ENCODE measurements around the gene UNC50.

DNA sequence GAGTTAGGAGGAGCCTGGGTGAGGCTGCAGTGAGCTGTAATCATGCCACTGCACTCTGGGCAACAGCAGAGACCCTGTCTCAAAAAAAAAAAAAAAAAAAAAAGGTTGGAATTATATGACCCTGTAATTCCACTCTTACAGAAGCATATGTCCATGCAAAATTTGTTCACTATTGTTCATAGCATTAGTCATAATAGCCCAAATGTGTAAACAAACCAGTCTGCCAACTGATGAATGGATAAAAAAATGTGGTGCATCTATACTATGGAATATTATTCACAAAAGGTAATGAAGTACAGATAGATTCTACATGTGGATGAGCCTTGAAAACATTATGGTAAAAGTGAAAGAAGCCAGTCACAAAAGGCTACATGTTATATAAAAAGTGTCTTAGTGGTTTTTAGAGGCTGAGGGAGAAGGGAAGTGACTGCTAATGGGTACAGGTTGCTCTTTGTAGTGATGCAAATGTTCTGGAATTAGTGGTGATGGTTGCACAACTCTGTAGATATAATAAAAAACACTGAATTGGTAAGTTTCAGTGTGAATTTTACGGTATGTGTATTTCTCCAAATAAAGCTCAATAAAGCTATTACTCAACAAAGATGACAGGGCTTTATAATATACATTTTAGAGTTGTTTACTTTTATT lies 9.5 kb upstream of the UNC50 start:
- TF ChIP-seq, protein P1, sequence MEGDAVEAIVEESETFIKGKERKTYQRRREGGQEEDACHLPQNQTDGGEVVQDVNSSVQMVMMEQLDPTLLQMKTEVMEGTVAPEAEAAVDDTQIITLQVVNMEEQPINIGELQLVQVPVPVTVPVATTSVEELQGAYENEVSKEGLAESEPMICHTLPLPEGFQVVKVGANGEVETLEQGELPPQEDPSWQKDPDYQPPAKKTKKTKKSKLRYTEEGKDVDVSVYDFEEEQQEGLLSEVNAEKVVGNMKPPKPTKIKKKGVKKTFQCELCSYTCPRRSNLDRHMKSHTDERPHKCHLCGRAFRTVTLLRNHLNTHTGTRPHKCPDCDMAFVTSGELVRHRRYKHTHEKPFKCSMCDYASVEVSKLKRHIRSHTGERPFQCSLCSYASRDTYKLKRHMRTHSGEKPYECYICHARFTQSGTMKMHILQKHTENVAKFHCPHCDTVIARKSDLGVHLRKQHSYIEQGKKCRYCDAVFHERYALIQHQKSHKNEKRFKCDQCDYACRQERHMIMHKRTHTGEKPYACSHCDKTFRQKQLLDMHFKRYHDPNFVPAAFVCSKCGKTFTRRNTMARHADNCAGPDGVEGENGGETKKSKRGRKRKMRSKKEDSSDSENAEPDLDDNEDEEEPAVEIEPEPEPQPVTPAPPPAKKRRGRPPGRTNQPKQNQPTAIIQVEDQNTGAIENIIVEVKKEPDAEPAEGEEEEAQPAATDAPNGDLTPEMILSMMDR (IDR thresholded peaks at IDR 0.05): no peak
- TF ChIP-seq POLR2AphosphoS5 (IDR thresholded peaks at IDR 0.05): no peak

All from stomach (tissue), 4 donors.